GM19043 (cell line): ENCODE measurements around the gene MTFMT.
"Not testable (repeated sequence)": the region's sequence is repeated elsewhere in the genome, so short reads cannot be mapped to it uniquely, and the experiment has no call there.

ENCODE experiments used
- ATAC-seq: cut with Tn5 transposase; IDR thresholded peaks from one replicate; pipeline ENCODE4 v1.9.1; 2021; ENCODE audit warnings: low read depth; ENCODE audit not compliant: unreplicated experiment

The MTFMT gene

DNA sequence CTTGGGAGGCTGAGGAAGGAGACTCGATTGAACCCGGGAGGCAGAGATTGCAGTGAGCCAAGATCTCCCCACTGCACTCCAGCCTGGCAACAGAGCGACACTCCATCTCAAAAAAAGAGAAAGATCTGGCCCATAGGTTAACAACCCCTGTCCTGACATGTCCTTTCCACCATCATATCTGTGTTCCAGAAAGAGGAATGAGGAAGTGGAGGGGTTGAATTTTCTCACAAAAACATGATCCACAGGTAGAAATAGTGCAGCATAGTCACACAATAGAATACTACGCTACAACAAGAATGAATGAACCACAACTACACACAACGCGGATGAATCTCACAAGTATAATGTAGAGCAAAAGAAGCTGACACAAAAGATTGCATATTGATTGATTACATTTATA, 11.0 kb upstream of the MTFMT start:
- ATAC-seq: no peak

DNA sequence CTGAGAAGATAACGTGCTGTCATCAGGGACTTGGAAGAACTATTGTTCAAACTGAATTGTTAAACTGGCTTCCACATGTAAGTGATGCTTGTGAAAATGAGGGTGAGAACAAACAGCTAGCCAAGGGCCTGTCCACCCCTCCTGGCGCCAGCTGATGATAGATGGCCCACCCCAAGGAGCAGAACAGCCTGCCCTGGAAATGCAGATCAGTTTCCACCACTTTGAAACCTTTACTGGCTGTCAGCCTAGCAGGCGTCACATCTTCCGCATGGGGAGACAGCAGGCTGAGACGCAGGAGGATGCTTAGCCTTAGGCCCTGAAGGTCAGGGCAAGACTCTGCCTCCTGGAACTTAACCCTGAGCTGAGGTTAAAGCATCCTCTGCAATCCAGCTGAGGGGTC, 9.4 kb upstream of the MTFMT start:
- no peak for ATAC-seq

DNA sequence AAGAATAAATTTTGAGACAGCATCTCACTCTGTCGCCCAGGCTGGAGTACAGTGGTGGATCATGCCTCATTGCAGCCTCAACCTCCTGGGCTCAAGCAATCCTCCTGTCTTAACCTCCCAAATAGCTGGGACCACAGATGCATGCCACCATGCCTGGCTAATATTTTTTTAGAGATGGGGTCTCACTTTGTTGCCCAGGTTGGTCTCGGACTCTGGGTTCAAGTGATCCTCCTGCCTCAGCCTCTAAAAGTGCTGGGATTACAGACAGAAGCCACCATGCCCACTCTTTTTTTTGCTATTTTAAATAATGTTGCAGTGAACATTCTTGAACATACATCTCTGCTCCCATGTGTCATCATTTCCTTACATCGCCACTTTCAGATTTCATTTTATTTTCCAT, 9.0 kb upstream of the MTFMT start:
- no peak for ATAC-seq

DNA sequence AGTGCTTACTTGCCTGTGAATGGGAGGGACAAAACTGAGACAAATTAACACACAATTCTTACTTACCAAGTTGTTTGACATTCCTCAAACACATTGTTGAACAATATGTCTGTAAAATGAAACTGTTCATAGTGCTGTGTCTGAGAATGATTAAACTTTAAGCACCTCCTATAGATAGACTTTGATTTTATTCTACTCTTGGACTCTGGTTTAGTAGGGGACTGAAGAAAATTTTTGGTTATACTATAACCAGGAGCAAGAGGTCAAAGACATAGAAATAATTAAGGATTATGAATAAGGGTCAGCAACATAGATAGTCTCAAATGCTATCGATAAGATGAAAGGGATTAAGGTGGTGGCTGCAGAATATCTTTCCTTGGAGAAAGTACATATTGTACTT, 7.9 kb upstream of the MTFMT start:
- ATAC-seq: no peak

DNA sequence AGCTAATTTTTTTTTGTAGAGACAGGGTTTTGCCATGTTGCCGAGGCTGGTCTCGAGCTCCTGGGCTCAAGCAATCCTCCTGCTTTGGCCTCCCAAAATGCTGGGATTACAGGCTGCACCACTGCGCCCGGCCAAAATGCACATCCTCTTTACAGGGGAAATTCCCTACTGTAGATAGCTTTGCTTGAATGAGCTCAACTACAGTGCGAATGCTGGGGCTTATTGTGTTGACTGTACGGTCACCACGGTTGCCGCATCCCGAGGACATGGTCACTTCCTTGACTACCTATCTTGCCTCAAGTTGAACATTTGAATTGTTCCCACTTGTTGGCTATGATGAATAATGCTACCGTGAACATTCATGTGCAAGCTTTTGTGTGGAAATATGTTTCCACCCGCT, 5.3 kb upstream of the MTFMT start:
- ATAC-seq: no peak

DNA sequence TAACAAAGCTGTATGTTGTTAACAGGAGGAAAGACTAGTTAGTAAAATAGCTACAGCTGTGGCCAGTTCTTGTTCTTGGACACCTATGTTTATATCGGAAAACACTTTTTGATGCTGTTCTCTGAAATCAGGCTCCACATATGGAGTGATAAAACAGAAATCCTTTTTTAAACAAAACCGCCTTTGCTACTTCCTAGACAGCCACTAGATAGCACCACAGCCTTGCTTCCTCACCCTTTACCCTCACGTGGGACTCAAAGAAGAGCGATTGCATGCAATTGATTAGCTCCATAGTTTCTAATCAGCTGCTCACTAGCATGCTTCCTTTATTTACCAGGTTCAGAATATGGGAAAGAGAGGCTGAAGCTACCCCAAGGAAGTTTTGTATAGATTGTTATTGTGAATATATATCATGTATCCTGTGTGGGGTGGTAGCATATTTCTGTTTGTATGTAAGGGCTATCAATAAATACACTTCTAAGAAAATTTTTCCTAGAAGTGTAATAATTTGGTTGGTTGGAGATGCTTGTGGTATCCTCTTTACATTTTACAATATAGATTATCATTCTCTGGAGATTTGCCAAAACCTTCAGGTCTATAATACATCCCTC, 4.3 kb upstream of the MTFMT start:
- ATAC-seq: no peak

DNA sequence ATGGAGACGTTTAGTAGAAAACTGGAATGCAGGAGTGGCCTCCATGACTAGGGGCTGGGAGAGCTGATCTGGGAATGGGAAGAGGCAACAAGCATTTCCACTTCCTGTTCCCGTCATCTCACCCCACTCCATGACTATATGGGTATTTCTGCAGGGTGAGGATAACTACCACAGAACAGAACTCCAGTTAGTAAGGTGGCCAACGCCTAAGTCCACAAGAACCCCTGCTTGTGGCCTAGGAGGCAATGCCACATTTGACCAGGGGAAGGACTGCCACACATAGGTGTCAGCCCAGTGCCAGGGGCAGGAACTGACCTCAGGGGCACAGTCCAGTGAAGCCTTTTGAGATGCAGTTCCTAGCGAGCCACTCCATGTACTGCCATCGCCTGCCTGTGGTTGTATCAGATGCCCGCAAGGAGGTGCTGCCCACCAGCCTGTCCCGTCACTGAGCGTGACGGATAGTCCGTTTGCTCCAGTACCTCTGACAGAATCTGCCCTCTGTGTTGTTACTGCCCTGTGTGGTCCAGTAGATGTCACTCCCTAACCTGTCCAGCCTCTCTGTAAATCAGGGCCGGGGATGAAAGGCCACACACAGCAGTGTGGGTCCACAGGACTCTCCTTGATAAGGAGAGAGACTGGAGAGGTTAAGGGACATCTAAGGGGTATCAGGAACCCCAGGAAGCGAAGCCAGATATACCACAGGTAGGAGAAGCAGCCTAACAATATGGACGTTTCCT, 3.5 kb upstream of the MTFMT start:
- no peak for ATAC-seq

DNA sequence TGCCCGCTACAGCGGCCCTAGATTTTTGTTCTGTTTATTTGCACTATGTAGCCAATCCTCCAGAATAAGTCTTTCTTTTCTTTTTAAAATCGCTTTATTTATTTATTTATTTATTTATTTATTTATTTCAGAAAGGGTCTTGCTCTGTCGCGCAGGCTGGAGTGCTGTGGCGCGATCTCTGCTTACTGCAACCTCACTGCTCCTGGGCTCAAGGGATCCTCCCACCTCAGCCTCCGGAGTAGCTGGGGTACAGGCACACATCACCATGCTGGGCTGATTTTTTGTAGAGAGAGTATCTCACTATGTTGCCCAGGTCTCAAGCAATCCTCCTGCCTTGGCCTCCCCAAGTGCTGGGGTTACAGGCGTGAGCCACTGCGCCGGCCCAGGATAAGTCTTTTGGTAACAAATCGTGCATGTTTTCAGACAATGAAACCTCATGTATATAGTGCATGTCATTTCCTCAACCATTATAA, 333 bp upstream of the MTFMT start:
- ATAC-seq: no peak

DNA sequence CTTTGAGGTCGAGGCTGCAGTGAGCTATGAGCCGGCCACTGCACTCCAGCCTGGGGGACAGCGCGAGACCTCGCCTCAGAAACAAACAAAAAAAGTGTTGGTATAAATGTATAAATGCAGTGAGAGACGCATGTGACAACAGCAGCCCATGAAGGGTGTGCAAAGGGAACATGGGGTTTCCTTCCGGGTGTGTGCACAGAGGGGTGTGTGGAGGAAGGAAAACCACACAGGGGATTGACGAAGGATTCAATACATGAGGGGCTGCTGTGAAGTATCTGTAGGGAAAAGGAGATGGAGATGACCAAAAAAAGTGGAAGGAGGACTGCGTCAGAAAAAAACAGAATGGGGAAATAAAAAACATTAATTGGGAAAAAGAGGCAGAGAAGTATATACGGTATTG, 1.1 kb downstream of the MTFMT start:
- no peak for ATAC-seq

DNA sequence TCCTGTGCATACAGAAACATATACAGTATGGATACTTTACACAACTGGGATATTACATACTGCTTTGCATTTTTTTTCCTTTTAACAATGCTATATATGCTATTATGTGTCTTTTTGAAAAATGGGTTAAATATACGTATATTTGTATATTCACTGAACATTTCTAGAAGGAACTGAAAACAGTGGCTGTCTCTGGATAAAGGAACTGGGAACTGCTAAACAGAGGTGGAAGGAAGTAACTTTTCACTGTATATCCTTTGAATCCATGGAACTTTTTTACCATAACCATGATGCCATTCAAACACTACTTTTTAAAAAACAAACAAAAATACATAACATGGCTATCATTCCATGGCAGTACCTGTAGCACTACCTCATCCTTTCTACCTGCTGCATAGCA, 1.8 kb downstream of the MTFMT start:
- no peak for ATAC-seq

DNA sequence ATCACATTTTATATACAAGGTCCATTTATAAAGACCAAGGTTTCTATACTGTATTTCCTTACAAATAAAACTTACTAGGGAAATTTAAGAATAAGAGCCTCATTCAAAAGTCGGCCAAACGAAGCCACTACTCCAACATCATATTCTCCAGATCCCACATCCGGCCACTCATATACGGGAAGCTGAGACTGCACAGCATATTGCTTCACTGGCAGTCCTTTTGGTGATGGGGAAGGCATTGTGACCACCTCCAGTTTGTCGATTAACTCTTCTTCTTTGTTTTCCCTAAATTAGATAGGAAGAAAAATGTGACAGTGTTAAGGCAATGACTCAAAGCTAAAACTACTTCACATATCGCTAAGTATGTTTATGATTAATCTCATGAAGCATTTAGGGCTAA, 2.7 kb downstream of the MTFMT start:
- ATAC-seq: no peak

DNA sequence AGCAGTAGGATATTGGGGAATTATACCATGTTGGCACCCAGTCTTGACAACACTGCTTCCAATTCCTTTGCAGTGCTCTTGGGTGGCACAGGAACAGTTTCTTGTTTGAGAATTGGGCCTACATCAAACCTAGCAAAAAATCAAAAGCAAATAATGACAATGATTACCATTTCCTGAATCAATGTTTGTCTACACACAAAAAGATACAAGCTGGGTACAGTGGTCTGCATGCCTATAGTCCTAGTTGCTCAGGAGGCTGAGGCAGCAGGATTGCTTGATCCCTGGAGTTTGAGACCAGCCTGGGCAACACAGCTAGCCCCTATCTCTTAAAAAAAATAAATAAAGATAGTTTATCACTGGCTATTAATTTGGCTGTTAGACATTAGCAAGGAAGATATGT, 8.0 kb downstream of the MTFMT start:
- no peak for ATAC-seq

DNA sequence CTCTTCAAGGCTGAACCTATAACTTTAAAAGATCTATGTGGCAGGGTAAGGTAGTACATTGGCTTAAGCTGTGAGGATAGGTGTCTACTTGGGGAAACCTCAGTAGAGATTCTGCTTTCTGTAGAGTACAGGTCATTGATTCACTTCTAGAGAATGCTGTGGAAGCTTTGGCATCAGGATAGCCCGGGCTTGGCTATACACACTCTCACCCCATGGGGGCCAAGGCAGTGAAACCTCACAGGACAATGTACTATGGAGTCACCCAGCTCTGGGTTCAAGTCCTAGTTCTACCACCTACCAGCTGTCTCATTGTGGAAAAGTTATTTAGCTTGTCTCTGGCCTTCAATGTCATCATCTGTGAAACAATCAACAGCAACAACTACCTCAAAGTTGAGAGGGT, 9.0 kb downstream of the MTFMT start:
- no peak for ATAC-seq

DNA sequence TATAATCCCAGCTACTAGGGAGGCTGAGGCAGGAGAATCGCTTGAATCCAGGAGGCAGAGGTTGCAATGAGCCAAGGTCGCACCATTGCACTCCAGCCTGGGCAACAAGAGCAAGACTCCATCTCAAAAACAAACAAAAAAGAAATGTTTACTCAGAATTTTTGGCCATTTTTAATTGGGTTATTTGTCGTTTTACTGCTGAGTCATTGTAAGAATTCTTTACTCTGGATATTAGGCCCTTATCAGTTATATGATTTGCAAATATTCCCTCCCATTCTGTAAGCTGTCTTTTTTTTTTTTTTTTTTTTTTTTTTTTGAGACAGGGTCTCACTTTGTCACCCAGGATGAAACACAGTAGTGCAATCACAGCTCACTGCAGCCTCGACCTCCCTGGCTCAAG, 18.2 kb downstream of the MTFMT start:
- ATAC-seq: not testable (repeated sequence)

DNA sequence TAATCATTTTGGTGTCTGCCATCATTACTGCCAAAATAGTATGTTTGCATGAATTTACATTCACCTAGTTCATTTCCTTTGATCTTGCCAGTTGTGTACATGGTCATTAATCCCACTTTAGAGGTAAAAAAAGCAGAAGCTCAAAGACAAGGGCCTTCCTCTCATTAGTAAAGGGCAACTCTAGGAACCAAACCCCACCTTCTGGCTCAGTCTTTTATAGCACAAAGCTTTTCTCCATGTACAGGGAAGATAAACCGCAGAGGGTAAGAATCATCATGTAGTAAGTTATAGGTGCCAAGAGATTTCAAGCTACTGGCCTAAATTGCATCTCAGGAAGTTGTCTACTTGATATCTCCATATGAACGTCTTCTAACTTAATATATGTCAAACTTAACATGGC, 20.5 kb downstream of the MTFMT start:
- no peak for ATAC-seq

DNA sequence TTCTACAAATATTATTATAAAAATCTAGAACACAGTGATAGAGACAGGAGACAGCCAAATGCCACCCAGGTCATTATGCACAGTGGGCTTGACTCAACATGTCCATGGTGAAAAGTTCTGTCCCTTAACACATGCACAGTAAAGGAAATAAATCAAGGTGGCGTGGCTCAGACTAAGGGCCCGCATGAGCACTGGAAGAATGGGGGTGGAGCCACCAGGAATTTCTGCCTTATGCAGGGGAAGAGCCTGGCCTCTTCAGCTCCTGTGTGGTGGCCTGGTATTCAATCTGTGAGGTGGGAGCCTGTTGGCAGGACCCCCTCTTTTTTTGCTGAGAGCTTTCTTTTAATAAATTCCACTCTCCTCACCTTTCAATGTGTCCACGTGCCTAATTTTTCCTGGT, 22.6 kb downstream of the MTFMT start:
- ATAC-seq: no peak

DNA sequence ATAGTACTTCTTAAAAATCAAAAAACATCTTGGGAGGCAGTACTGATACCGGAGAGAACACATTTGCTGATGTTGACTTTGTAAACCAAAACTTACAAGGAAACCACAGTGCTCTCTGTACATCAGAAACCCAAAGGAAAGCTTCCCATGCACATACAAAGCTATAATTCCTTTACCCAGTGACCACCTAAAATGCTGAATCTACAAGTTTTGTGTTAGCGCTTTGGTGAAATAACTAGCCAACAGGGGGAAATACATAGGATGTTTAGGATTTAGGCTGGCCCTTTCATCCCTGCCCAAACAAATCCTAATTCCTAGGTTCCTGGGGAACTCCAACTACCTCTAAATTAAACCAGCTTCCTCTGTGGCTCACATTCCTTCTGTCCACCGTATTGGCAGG, 24.4 kb downstream of the MTFMT start:
- no peak for ATAC-seq

DNA sequence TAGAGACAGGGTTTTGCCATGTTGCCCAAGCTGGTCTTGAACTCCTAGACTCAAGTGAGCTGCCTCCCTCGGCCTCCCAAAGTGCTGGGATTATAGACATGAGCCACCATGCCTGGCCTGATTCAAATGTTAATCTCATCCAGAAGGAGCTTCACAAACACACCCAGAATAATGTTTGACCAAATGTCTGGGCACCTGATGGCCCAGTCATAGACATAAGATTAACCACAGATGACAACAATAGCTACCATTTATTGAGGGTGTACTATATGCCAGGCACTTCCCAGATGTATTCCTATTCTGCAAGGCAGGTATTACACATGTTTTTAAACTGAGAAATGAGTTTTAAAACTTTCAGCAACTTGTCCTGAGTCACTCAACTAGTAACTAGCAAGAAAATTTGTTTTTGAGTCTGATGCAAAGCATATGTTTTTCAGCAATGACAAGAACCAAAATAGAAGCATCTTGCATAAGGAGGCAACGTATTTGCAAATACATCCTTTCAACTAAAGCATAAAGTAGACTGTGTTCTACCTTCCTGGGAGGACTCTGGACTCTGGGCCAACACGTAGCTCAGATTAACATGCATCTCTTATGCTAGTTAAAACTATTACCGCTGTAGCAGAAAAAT, 31.6 kb downstream of the MTFMT start:
- no peak for ATAC-seq

DNA sequence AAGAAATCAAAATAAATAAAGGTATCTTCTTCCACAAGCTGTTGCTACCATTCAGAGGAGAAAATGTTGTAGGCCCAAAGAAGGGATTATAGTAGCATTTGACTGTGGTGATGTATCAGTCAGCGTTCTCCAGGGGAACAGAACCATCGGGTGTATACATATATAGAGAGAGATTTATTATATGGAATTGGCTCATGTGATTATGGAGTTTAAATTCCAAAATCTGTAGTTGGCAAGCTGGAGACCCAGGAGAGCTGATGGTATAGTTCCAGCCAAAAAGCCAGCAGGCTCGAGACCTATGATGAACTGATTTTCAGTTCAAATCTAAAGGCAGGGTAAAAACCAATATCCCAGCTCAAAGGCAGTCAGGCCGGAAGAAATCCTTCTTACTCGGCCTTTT, 32.4 kb downstream of the MTFMT start:
- ATAC-seq: no peak

DNA sequence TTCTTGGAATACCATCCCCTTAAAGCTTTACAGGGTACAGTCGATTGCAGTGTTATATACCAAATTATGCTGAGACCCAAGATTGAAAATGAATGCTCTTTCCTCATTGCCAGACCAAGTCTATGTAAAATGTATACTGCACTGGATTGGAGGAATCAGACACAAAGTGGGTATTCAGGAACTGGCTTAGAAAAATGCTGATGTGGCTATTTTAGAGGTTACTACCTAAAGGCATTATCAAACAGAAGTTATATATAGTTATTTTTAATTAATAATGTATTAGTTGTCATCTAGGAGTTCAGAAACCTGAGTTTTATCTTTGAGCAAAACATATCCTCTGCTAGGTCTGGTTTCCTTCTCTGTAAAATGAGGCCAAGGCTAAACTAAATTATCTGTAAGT, 36.1 kb downstream of the MTFMT start:
- no peak for ATAC-seq

DNA sequence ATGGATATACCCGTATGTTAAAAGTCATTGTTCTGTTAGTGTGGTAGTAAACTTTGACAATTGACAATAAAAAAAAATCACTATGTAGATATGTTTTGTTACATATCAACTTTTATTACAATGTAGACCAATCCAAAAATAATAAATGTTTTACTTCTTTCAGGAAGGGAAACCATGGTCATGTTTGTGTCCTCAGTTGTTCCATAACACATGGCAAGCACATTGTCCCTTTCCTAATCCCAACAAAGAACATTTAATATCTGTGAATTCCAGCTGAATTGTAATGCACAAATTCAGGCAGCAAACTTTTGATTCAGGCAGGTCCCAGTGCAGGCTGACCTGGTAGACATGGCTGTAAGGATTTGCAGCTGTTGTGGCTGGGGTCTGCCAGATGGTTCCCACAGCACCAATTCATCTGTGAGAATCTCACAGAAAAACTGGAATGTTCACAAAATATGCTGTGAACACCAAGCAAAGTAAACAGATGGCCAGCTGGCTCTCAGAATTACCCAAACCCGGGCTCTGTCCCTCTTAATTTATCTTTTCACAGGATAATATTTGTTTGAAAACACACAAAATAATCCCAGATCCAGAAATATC, 37.8 kb downstream of the MTFMT start:
- no peak for ATAC-seq

DNA sequence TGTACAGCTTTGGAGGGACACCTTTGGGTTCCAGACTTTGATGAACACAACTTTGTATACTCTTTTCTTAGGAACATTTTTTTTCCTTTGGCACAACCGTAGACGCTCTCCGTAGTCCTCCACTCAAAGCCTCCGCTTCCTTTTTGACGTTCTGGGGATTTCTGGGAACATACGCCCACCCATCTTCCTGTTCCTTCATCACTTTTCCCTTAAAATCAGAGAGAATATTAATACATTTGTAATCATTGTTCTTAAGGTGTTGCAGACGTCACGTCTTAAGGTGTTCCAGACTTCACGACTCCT, 39.3 kb downstream of the MTFMT start:
- no peak for ATAC-seq
